HepG2 (cell line): ENCODE measurements around the gene METTL26. TPM values are rescaled to one million over a fixed set of nuclear protein-coding genes. Genes with fewer than 3 reads are reported as not detected.

Source experiments
- HOXD1 ChIP-seq: sonication (generic); formaldehyde crosslinking; IDR thresholded peaks from 2 replicates; pipeline ENCODE4 v1.5.0; 2020; ENCODE audit warnings: missing genetic modification reagents
- MTA1 ChIP-seq: sonication (generic); formaldehyde crosslinking; IDR thresholded peaks from 2 replicates; pipeline ENCODE4 v1.4.0; 2020; ENCODE audit warnings: missing genetic modification reagents, mild to moderate bottlenecking, borderline replicate concordance
- MTA3 ChIP-seq: sonication (generic); formaldehyde crosslinking; IDR thresholded peaks from 2 replicates; pipeline ENCODE4 v1.4.0; 2020; ENCODE audit warnings: missing genetic modification reagents
- NFKB2 ChIP-seq: sonication (generic); formaldehyde crosslinking; IDR thresholded peaks from 2 replicates; pipeline ENCODE4 v1.4.0; 2020; ENCODE audit warnings: missing genetic modification reagents, borderline replicate concordance
- RAD51 ChIP-seq: fragments of 450-650 bp; IDR thresholded peaks from 2 replicates; pipeline ENCODE4 v1.6.1; 2016; ENCODE audit warnings: borderline replicate concordance
- SMYD3 ChIP-seq: sonication (generic); formaldehyde crosslinking; IDR thresholded peaks from 2 replicates; pipeline ENCODE4 v1.8.1; 2023; ENCODE audit warnings: mild to moderate bottlenecking, missing genetic modification reagents
- SRSF4 ChIP-seq: fragments of 200-400 bp; formaldehyde crosslinking; IDR thresholded peaks from one replicate; pipeline ENCODE4 v1.6.1; 2018; ENCODE audit warnings: mild to moderate bottlenecking, low read depth, low read length, moderate library complexity; ENCODE audit not compliant: poor library complexity, severe bottlenecking
- SRSF9 ChIP-seq: fragments of 200-400 bp; formaldehyde crosslinking; IDR thresholded peaks from 2 replicates; pipeline ENCODE4 v1.6.1; 2018; ENCODE audit warnings: borderline replicate concordance, mild to moderate bottlenecking, low read depth, low read length; ENCODE audit not compliant: insufficient read depth, poor library complexity, severe bottlenecking
- XBP1 ChIP-seq: sonication (generic); formaldehyde crosslinking; IDR thresholded peaks from 2 replicates; pipeline ENCODE4 v1.5.0; 2020; ENCODE audit warnings: missing genetic modification reagents
- ZNF589 ChIP-seq: sonication (generic); formaldehyde crosslinking; conservative IDR thresholded peaks from 2 replicates; pipeline ENCODE4 v1.8.0; 2022; ENCODE audit warnings: mild to moderate bottlenecking, moderate library complexity, missing genetic modification reagents
- ZNF670 ChIP-seq: sonication (generic); formaldehyde crosslinking; IDR thresholded peaks from 2 replicates; pipeline ENCODE4 v1.8.0; 2022; ENCODE audit warnings: mild to moderate bottlenecking, missing genetic modification reagents, borderline replicate concordance
- polyA plus RNA-seq, 8 experiments: library from polyadenylated mRNA; depleted of rRNA in 3 of 8; stranded (reverse) in 7 of 8; unstranded in 1 of 8; fragments of >200 nt; fragmentation: Illumina TruSeq in 4 of 8; extraction: Trizol in 4 of 8; gene quantifications; 2 replicates each; pipeline versions ENCODE4 v1.2.1 to v1.2.3, GENCODE V29; 2011 to 2016; ENCODE audit warnings: low read depth in 4 of 8, missing spikeins in 1 of 8, mixed read lengths in 1 of 8; ENCODE audit not compliant: insufficient read depth in 1 of 8
- total RNA-seq, 5 experiments: library from RNA; depleted of rRNA; stranded (reverse); fragments of >200 nt; fragmentation: Illumina TruSeq; extraction: Trizol; gene quantifications; 2 replicates each; pipeline ENCODE4 v1.2.3, GENCODE V29; 2016; ENCODE audit warnings: low read depth in 1 of 5
- TF ChIP-seq, protein P1 (sequence below): sonication (generic); formaldehyde crosslinking; IDR thresholded peaks from one replicate; pipeline ENCODE4 v1.5.1; 2020; ENCODE audit warnings: mild to moderate bottlenecking, missing genetic modification reagents; ENCODE audit errors: not compliant biosample characterization
- TF ChIP-seq, protein P2 (sequence below): sonication (generic); formaldehyde crosslinking; conservative IDR thresholded peaks from 2 replicates; pipeline ENCODE4 v1.4.0; 2020; ENCODE audit warnings: missing genetic modification reagents
- TF ChIP-seq, protein P3 (sequence below), 2 experiments: IDR thresholded peaks; 2 replicates each; pipeline ENCODE4 v1.6.1; 2011 to 2012; ENCODE audit warnings: low read length in 2 of 2, borderline replicate concordance in 1 of 2, low read depth in 1 of 2, mild to moderate bottlenecking in 1 of 2, moderate library complexity in 1 of 2

The METTL26 gene
- total and polyA plus RNA-seq, 2 of the 13 experiments (the other 11 are each of a cell fraction or from before 2014, with no cell fraction given) = 65.5 to 70.1 TPM

DNA sequence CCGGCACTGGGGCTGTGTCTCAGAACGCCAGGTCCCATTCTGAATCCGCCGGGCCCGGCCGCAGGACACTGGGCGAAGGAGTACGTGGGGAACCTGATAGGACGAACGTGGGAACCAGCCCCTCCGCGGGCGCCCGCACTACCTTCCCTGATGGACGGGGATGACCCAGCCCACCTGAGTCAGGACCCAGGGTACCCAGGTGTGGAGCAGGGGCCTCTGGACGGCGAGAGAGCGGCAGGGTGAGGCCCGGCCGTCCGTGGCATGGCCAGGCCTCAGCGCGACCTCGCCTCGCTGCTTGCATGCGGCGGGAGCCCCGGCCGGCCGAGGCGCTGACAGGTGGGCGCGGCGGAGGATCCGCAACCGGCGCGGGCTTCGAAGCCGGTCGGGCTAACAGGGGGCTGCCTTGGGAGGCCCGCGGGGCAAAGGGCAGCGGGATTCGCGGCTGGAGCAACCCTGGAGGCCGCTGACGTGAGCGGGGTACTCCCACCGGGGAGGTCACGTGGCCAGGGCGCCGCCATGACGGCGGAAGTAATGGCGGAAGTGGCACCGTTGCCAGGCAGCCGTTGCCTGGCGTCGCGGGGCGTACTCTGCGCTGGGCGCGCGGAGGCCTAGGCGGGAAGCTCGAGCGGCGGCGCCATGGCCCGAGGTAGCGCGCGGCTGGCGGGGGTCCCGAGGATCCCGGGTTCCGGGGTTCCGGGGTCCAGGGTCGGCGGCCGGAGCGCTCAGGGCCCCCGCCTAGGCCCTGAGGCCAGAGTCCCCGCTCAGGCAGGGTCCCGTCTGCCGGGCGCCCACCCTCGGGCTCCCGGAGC is 12.9 kb upstream of the METTL26 start, which contains the start of gene WDR90 (continued):
- TF ChIP-seq, protein P1, sequence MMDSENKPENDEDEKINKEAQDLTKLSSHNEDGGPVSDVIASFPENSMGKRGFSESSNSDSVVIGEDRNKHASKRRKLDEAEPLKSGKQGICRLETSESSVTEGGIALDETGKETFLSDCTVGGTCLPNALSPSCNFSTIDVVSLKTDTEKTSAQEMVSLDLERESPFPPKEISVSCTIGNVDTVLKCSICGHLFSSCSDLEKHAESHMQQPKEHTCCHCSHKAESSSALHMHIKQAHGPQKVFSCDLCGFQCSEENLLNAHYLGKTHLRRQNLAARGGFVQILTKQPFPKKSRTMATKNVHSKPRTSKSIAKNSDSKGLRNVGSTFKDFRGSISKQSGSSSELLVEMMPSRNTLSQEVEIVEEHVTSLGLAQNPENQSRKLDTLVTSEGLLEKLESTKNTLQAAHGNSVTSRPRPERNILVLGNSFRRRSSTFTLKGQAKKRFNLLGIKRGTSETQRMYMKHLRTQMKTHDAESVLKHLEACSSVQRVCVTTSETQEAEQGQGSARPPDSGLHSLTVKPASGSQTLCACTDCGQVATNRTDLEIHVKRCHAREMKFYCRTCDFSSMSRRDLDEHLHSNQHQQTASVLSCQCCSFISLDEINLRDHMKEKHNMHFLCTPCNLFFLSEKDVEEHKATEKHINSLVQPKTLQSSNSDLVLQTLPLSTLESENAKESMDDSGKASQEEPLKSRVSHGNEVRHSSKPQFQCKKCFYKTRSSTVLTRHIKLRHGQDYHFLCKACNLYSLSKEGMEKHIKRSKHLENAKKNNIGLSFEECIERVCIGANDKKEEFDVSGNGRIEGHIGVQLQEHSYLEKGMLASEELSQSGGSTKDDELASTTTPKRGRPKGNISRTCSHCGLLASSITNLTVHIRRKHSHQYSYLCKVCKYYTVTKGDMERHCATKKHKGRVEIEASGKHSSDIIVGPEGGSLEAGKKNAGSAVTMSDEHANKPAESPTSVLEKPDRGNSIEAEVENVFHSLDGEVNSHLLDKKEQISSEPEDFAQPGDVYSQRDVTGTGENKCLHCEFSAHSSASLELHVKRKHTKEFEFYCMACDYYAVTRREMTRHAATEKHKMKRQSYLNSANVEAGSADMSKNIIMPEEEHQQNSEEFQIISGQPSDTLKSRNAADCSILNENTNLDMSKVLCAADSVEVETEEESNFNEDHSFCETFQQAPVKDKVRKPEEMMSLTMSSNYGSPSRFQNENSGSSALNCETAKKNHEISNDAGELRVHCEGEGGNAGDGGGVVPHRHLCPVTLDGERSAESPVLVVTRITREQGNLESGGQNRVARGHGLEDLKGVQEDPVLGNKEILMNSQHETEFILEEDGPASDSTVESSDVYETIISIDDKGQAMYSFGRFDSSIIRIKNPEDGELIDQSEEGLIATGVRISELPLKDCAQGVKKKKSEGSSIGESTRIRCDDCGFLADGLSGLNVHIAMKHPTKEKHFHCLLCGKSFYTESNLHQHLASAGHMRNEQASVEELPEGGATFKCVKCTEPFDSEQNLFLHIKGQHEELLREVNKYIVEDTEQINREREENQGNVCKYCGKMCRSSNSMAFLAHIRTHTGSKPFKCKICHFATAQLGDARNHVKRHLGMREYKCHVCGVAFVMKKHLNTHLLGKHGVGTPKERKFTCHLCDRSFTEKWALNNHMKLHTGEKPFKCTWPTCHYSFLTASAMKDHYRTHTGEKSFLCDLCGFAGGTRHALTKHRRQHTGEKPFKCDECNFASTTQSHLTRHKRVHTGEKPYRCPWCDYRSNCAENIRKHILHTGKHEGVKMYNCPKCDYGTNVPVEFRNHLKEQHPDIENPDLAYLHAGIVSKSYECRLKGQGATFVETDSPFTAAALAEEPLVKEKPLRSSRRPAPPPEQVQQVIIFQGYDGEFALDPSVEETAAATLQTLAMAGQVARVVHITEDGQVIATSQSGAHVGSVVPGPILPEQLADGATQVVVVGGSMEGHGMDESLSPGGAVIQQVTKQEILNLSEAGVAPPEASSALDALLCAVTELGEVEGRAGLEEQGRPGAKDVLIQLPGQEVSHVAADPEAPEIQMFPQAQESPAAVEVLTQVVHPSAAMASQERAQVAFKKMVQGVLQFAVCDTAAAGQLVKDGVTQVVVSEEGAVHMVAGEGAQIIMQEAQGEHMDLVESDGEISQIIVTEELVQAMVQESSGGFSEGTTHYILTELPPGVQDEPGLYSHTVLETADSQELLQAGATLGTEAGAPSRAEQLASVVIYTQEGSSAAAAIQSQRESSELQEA (CRISPR knock-in tag) = no peak
- TF ChIP-seq NFKB2 = peak; percentile 89; the same call in 1 of the 2 replicates
- TF ChIP-seq XBP1 (CRISPR knock-in tag) = 0 out of 2 replicates have a peak, but pooled peaks have one; percentile 19
- TF ChIP-seq MTA1 = 0 out of 2 replicates have a peak, but pooled peaks have one; percentile 19
- TF ChIP-seq, protein P2, sequence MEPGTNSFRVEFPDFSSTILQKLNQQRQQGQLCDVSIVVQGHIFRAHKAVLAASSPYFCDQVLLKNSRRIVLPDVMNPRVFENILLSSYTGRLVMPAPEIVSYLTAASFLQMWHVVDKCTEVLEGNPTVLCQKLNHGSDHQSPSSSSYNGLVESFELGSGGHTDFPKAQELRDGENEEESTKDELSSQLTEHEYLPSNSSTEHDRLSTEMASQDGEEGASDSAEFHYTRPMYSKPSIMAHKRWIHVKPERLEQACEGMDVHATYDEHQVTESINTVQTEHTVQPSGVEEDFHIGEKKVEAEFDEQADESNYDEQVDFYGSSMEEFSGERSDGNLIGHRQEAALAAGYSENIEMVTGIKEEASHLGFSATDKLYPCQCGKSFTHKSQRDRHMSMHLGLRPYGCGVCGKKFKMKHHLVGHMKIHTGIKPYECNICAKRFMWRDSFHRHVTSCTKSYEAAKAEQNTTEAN = peak; percentile 57; the same call in 1 of the 2 replicates
- no peak for TF ChIP-seq MTA3 (CRISPR knock-in tag)
- TF ChIP-seq RAD51 = peak; percentile 94
- no peak for TF ChIP-seq SRSF4
- TF ChIP-seq, protein P3, sequence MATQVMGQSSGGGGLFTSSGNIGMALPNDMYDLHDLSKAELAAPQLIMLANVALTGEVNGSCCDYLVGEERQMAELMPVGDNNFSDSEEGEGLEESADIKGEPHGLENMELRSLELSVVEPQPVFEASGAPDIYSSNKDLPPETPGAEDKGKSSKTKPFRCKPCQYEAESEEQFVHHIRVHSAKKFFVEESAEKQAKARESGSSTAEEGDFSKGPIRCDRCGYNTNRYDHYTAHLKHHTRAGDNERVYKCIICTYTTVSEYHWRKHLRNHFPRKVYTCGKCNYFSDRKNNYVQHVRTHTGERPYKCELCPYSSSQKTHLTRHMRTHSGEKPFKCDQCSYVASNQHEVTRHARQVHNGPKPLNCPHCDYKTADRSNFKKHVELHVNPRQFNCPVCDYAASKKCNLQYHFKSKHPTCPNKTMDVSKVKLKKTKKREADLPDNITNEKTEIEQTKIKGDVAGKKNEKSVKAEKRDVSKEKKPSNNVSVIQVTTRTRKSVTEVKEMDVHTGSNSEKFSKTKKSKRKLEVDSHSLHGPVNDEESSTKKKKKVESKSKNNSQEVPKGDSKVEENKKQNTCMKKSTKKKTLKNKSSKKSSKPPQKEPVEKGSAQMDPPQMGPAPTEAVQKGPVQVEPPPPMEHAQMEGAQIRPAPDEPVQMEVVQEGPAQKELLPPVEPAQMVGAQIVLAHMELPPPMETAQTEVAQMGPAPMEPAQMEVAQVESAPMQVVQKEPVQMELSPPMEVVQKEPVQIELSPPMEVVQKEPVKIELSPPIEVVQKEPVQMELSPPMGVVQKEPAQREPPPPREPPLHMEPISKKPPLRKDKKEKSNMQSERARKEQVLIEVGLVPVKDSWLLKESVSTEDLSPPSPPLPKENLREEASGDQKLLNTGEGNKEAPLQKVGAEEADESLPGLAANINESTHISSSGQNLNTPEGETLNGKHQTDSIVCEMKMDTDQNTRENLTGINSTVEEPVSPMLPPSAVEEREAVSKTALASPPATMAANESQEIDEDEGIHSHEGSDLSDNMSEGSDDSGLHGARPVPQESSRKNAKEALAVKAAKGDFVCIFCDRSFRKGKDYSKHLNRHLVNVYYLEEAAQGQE (IDR thresholded peaks at IDR 0.05; ENCODE audit: borderline replicate concordance in 1 of 2, low read depth in 1 of 2, low read length in 2 of 2) = no peak; a peak in 1 of 4 replicates
- no peak for TF ChIP-seq HOXD1 (CRISPR knock-in tag)
- TF ChIP-seq ZNF589 = peak; percentile 86
- TF ChIP-seq SMYD3 = 0 out of 2 replicates have a peak, but pooled peaks have one; percentile 87
- peak; percentile 45; the same call in 1 of the 2 replicates for TF ChIP-seq ZNF670 (CRISPR knock-in tag)
- no peak for TF ChIP-seq SRSF9
